Left renal cortex interstitium (tissue), 4 donors: Measurements from ENCODE around the gene PKMYT1. TPM values are rescaled to one million over a fixed set of nuclear protein-coding genes. Genes with fewer than 3 reads are reported as not detected.

Source experiments
- DNase-seq, 4 donors: peaks; one replicate each; pipeline ENCODE4 v3.0.0-alpha.2; 2013; ENCODE audit warnings: low read depth in 4 of 4, low spot score in 2 of 4, missing footprints in 1 of 4
- polyA plus RNA-seq, 4 donors: library from polyadenylated mRNA; unstranded; fragments of 120-200 nt; gene quantifications; one replicate each; pipeline ENCODE4 v1.2.1, GENCODE V29; 2013; ENCODE audit not compliant: insufficient read length in 4 of 4

The PKMYT1 gene
- polyA plus RNA-seq, 4 donors: 9.8 to 29.0 (median 20.1) TPM

DNA sequence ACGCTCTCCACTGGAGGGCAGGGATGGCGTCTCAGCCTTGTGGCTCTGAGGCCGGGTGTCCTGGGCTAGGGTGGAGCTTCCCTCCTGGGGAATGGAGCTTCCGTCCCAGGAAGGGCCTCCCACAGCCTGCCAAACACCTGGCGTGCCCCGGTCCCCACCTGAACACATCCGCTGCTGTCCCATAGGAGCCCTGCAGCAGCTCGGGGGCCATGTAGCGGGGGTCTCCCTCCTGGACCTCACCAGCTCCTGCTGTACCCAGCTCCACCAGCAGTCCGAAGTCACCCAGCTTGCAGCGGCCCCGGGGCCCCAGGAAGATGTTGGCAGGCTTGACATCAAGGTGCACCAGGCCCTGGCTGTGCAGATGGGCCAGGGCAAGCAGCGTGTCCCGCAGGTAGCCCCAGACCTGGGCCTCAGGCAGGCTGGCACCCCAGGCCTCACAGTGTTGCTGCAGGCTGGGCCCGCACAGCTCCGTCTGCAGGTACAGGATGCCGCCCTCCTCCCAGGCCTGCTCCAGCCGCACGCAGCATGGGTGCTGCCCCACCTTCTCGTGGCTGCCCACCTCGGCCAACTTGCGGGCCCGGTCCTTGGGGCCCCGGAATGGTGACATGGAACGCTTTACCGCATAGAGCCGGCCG is 5.0 kb downstream of the PKMYT1 start:
- DNase-seq: no peak

DNA sequence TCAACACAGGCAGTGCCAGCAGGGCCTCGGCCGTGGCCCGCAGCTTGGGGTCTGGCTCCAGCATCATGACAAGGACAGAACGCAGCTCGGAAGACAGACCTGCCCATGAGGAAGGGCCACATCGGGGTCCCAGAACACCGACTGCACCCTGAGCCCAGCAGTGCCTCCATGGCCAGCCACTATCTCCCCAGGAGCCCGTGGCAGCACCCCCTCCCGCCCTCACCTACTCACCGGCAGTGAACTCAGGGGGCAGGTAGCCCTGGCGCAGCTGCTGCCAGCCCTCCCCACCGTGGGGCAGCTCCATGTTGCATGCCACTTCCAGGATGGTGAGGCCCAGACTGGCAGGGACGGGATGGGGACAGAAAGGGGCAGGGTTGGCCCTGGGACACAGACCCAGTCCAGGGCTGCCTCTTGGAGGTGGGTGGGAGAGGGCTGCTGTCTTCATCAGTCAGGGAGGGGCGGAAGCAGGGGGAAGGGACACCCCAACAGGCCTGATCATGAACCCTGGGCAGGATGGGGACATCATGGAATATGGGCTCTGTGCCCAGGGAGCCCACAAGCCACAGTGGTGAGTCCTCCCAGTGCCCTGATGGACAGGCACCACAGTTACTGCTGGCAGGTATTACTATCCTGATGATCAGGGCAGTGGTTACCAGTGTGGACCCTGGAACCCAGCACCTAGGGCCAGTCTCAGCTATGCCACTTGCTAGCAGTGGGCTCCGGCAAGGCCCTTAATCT is 5.8 kb downstream of the PKMYT1 start:
- no peak for DNase-seq

- no peak for DNase-seq
Measured at GRCh38 chr16:2973605-2974318, 6.5 kb downstream of the PKMYT1 start.

DNA sequence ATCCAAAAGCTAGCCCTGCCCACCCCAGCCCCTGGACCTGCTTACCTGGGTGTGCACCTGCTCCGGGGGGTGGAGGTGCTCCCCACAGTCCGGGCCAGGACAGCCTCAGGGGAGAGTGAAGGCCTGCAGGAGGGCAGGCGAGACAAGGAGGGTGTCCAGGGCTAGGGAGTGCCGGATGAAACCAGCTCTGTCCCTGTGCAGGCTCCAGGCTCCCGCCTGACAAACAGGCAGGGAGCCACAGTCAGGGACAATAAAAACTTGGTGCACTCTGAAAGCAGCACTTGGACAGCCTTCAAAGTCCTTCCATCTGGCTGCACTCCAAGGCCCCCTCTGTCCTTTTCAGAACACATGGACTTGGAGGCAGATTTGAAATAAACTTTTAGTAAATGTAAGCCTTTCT is 7.2 kb downstream of the PKMYT1 start:
- DNase-seq: no peak

DNA sequence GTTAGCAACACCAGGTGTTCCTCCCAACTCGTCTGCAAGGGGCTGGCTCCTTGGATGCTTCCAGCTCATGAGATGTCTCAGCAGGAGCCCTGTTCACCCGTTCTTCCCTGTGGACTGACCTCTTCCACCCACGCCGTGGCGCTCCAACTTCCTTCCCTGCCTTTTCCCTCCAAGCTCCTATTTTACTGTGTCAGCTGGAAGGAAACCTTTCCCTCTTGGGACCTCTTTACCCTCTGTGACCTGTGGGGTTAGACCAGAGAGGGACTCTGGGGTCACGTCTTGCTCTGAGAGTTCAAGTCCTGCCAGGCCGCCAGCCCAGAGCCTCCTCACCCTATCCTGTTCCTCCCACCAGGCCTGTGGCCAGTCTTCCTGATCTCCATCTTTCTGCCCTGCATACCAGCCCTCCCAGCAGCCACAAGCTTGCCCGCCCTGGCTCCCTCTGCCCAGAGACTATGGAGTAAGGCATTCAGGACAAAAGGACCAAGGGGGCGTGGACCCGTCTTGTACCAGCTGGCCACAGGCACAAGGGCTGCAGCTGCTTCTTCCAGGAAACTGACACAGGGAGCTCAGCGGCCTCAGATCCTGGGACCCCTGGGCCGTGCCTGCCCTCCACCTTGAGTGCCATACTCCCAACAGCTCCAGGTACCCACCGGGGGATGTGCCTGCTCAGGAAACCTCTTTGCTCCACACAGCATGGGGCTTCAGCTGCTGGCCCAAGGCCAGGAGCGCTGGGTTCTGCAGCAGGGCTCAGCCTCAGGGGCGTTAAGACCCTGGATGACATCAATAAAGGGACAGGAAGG is 8.1 kb downstream of the PKMYT1 start:
- no peak for DNase-seq

DNA sequence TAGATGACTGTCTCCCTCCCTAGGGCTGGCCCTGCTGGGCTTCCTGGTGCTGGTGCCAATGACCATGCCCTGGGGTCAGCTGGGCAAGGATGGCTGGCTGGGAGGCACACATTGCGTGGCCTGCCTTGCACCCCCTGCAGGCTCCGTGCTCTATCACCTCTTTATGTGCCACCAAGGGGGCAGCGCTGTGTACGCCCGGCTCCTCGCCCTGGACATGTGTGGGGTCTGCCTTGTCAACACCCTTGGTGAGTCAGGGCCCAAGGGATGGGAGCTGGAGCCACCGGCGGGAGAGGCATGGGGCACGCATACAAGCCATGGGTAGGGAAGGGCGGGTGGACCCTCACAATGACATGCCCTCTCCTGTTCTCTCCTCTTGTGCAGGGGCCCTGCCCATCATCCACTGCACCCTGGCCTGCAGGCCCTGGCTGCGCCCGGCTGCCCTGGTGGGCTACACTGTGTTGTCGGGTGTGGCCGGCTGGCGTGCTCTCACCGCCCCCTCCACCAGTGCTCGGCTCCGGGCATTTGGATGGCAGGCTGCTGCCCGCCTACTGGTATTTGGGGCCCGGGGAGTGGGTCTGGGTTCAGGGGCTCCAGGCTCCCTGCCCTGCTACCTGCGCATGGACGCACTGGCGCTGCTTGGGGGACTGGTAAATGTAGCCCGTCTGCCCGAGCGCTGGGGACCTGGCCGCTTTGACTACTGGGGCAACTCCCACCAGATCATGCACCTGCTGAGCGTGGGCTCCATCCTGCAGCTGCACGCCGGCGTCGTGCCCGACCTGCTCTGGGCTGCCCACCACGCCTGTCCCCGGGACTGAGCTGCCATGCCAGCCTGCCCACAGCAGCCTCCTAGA is 8.9 kb downstream of the PKMYT1 start:
- no peak for DNase-seq

GRCh38 chr16:2970563-2970962 is 9.7 kb downstream of the PKMYT1 start:
- no peak for DNase-seq

GRCh38 chr16:2969545-2970521 is 10.4 kb downstream of the PKMYT1 start:
- no peak for DNase-seq

DNA sequence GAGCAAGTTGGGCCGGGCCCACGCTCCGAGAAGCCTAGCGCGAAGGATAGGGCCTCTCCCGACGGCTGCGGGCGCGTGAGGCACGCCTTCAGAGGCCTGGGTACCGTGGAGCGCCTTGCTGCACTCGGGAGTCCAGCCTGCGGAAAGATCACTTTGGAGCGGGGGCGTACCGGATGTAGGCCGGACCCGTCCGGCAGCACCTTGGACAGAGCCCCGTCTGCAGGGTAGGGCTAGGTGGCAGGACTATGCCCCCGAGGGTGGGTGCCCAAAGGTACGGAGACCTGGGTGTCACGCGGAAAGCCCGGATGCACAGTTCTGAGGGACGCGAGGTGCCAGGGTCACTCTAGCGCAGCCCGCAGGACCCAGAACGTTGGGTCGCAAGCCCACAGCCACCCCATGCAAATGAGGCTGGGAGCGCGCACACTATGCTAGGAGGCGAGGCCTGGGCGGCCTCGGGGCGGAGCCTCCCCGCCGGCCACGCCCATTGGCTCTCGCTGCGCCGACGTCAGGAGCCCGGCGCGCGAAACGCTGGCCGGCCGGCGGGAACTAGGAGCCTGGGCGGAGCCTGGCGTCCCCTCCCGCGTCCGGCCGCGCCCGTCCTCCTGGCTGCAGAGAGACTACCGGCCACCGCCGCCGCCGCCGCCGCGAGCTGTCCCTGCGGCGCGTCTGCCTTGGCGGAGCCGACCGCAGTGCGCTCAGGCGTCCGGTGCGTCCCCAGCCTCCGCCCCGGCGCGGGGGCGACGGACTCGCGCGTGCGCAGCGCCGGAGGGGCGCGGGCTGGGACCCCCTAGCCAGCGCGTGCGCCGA is 11.3 kb downstream of the PKMYT1 start, which contains the start of gene PAQR4:
Gene PAQR4, plus strand, starts transcription at position 611 of the 807 bp plus-strand sequence. CDS start 327 bp downstream, outside the sequence.
- peak; percentile 72 to 82 (median 78) for DNase-seq

DNA sequence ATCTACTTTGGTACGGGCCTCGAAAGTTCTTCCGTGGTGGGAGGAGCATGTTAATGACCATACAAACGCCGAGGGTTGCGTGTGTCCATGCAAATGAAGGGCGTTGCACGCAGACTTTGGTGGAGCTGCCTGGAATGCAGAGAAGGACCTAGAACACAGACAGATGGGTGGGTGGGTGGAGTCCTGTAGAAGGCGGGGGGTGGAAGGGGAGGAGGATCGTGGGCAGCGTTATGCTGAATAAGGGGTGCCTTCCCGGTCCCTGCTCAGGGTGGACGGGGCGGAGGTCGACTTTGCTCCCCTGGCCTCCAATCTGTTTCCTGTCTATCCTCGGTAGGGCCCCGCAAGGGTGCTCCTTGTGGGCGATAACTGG is 11.9 kb downstream of the PKMYT1 start:
- no peak for DNase-seq

DNA sequence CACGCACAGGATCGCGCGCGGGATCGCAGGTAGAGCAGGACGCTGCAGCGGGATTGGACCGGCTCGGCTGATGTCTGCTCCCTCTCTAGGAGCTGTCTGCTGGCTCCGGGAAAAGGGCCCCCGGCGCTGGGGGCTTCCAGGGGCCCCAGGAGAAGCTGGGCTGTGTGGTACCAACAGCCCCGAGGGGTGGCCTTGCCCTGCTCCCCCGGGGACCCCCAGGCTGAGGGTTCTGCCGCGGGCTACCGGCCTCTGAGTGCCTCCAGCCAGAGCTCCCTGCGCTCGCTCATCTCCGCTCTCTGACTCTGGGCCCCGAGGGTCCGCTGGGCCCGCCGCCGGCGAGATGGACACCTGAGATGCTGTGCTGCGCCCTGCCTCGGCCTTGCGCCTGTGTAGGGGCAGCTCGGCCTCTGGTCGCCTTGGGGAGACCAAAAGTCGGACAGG is 12.5 kb downstream of the PKMYT1 start:
- DNase-seq: no peak

DNA sequence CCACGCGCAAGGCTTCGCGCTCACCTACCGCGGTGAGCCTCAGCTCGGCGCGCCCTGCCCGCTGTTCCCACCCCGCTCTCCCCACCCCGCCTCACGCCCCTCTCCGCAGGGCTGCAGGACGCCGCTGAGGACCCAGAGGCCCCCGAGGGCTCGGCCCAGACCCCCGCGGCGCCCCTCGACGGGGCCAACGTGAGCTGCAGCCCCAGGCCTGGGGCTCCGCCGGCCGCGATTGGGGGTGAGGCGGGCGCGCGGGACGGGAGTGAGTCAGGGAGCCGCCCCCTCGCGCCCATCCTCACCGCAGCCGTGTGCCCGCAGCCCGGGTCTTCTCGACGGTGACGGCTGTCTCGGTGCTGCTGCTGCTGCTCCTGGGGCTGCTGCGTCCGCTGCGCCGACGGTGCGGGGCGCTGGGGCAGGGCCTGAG is 13.0 kb downstream of the PKMYT1 start:
- no peak for DNase-seq

DNA sequence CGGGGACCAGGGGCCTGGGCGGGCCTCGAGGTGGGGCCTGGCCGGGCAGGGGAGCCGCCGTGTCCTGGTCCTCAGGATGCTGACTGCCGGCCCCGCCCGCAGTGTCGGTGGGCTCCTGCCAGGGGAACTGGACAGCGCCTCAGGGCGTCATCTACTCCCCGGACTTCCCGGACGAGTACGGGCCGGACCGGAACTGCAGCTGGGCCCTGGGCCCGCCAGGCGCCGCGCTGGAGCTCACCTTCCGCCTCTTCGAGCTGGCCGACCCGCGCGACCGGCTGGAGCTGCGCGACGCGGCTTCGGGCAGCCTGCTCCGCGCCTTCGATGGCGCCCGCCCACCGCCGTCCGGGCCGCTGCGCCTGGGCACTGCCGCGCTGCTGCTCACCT is 13.4 kb downstream of the PKMYT1 start:
- DNase-seq: no peak

GRCh38 chr16:2966043-2966807 is 14.0 kb downstream of the PKMYT1 start:
- no peak for DNase-seq

- no peak for DNase-seq
Measured at GRCh38 chr16:2964475-2965336, 15.5 kb downstream of the PKMYT1 start.
